Transverse colon (tissue), 4 donors: ENCODE results near the gene JCHAIN.

Source experiments
- CTCF ChIP-seq, 5 experiments: fragments of 200-600 bp in 3 of 5; fragments of 450-650 bp in 2 of 5; sonication (generic) in 3 of 5; IDR thresholded peaks; 1 replicate in 2 of 5; 2 replicates in 3 of 5; pipeline ENCODE4 v1.5.1; 2016 to 2017; ENCODE audit warnings: antibody characterized with exemption in 5 of 5, inconsistent platforms in 3 of 5, mild to moderate bottlenecking in 2 of 5, moderate library complexity in 1 of 5
- EP300 ChIP-seq: sonication (generic); formaldehyde crosslinking; IDR thresholded peaks from one replicate; pipeline ENCODE4 v1.6.1; 2017; ENCODE audit warnings: antibody characterized with exemption, low read depth
- POLR2A ChIP-seq: fragments of 450-650 bp; IDR thresholded peaks from one replicate; pipeline ENCODE4 v1.6.1; 2016; ENCODE audit warnings: antibody characterized with exemption, mild to moderate bottlenecking, moderate library complexity
- POLR2AphosphoS5 ChIP-seq, 3 donors: sonication (generic); formaldehyde crosslinking; IDR thresholded peaks; one replicate each; pipeline ENCODE4 v1.6.1; 2016; ENCODE audit warnings: antibody characterized with exemption in 3 of 3

GRCh38 chr4:70674191-70674590 lies 7.9 kb upstream of the JCHAIN start:
- TF ChIP-seq CTCF (IDR thresholded peaks at IDR 0.05): no peak
- no peak for TF ChIP-seq POLR2AphosphoS5 (IDR thresholded peaks at IDR 0.05)
- no peak for TF ChIP-seq POLR2A
- TF ChIP-seq EP300: no peak
